HG03045 (cell line): ENCODE data around the gene ADAMTS3.

Experiments used
- ATAC-seq: cut with Tn5 transposase; IDR thresholded peaks from one replicate; pipeline ENCODE4 v1.9.1; 2021; ENCODE audit warnings: mild to moderate bottlenecking, moderate library complexity; ENCODE audit not compliant: unreplicated experiment

ADAMTS3 gene

GRCh38 chr4:72568959-72569718 lies at the start of gene ADAMTS3:
ADAMTS3 (minus strand) TSS chr4:72569221; CDS start chr4:72568762, 459 bp downstream.
- no peak for ATAC-seq

DNA sequence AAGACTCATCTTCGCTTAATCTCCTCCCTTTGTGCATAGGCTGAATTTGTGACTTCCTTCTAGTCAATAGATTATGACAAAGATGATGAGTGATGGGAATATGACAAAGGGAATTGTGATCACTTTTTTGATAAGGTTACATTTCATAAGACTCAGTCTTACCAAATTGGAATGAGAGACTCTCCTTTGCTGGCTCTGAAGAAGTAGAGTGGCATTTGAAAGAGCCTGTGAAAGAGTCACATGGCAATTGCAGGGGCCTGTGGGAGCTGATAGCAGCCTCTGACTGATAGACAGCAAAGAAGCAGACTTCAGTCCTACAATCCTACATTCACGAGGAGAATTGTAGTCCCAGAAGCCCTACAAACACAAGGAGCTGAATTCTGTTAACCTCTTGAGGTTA lies 44.9 kb upstream of the ADAMTS3 start:
- ATAC-seq: no peak

DNA sequence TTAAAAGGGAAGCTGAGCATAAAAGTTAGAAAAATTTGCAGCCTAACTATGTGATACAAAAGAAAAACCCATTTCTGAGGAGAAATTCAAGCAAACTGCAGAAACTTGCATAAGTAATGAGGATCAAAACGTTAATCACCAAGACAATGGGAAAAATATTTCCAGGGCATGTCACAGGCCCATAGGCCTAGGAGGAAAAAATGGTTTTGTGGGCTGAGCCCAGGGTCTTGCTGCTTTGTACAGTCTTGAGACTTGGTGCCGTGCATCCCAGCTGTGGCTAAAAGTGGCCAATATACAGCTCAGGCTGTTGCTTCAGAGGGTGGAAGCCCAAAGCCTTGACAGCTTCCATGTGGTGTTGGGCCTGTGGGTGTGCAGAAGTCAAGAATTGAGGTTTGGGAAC lies 37.7 kb upstream of the ADAMTS3 start:
- no peak for ATAC-seq

DNA sequence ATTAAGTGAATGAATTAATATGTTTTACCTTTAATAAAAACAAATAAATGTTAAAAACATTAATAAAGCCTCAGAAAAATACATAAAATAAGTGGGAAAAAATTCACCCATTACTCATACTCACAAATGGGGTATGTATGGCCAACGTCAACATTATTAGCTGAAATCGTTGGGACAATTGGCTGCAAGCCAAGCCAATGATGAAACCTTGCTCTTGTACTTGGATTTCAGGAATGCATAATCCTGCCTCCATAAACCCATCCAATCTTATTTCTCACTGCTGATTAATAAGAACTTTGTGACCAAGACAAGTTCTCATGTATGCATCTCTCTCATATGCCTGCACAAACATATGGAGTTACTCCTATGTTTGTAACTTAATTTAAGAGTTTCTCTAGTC lies 35.3 kb upstream of the ADAMTS3 start:
- no peak for ATAC-seq

DNA sequence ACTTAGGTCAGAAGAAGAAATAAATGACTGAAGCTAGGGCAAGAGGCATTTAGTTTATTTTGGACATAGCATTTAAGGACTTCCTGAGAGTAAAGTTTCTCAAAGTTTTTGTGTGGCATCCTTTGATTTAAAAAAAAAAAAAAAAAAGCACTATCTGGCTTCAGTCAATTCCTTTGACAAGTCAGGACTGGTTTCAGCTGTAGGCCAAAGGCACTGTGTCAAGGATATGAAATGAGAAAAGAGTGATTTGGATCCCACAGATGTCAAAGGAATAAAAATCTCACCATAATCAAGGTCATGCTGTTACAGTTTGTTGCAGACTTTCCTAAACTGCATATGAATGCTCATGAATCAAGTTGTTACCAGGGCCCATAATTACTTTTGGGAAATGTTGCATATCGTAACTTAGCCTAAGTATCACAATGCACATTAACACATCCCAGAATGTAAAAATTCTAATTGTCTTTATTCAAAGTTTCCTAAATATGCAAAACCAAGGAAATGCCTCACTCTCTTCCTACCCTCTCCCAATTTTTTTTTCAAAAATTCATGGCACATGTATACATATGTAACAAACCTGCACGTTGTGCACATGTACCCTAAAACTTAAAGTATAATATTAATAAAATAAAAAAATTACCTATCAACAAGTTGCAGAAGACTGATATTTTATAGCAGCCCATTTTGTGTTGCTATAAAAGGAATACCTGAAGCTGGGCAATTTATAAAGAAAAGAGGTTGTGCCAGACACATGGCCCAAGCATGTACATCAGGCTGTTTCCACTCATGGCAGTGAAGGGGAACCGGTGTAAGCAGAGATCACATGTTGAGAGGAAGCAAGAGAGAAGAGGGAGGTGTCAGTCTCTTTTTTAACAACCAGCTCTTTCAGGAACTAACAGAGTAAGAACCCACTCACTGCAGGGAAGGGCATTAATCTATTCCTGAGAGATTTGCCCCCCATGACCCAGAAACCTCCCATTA lies 33.7 kb upstream of the ADAMTS3 start:
- no peak for ATAC-seq

GRCh38 chr4:72591547-72592454 lies 22.8 kb upstream of the ADAMTS3 start:
- ATAC-seq: no peak

- no peak for ATAC-seq
These were observed 18.3 kb upstream of the ADAMTS3 start for GRCh38 chr4:72587334-72587733.

DNA sequence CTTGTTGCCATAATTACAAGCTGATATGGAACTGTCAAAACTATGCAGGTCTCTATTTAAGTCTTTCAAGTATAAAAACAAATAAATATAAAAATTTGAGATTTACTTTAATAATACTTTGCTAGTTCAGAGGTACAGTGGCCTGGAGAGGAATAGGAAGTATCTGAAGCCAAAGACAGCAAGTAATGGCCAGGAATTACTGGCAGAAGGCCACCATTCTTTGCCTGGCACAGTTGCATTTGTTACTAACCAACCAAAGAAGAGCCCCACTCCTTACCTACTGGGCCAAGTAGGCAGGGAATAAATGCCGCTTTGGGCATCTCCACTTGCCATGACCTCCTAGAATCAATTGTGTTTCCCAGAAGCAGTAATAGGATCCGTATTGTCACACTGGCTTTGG lies 13.8 kb upstream of the ADAMTS3 start:
- ATAC-seq: no peak

GRCh38 chr4:72577211-72577610 lies 8.2 kb upstream of the ADAMTS3 start:
- ATAC-seq: no peak

DNA sequence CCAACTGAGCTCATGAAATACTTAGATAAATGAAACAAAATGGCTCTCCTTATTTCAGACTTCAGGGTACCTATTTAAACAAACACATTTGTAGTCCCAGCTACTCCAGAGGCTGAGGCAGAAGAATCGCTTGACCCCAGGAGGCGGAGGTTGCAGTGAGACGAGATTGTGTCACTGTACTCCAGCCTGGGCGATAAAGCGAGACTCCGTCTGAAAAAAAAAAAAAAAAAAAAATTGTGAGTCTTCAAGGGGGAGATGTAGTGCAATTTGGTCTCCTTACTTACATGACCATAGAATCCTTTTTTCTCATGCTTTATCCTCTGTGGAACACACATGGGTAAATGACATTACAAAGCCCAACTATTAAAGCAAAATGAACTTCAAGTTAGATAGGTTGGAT lies 2.3 kb upstream of the ADAMTS3 start:
- ATAC-seq: no peak

- ATAC-seq: no peak
These were observed 756 bp upstream of the ADAMTS3 start for GRCh38 chr4:72569719-72570235.

DNA sequence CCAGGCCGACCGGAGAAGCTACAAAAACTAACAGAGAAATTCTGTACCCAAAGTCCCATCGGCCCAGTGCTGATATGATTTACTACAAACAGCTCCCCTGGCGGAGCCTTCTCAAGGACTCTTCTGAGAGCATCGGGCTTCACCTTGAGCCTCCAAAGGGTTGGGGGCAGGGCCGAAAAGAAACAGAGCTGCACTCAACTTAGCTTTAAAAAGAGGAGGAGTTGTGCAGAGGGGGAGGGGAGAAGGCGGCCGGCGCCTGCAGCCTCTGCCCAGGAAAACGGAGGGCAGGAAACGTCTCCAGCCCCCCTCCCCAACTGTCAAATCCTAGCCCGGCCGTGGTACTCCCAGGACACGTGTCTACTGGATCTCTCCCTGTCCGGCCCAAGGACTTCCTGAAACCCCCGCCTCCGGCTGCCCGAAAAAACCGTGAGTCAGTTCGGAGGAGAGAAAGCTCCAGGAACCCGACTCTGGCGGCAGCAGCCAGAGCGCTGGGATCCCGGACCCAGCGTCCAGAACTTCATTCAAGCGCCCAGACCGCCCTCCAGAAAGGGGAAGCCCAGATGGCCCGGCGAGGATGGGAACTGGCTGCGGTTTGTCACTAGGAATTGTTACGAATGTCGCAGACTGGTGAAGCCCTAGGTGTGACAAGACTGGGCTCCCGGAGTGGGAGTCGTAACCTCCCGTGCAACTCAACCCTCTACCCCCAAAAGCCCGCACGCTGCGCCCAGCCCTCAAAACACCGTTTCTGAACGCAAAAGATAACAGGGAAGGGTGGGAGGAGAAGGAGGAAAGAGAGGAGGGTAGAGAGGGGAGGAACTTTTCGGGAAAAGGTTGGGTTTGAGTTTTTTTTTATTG lies 973 bp downstream of the ADAMTS3 start:
- ATAC-seq: no peak

- no peak for ATAC-seq
These were observed 2.0 kb downstream of the ADAMTS3 start for GRCh38 chr4:72567036-72567435.

DNA sequence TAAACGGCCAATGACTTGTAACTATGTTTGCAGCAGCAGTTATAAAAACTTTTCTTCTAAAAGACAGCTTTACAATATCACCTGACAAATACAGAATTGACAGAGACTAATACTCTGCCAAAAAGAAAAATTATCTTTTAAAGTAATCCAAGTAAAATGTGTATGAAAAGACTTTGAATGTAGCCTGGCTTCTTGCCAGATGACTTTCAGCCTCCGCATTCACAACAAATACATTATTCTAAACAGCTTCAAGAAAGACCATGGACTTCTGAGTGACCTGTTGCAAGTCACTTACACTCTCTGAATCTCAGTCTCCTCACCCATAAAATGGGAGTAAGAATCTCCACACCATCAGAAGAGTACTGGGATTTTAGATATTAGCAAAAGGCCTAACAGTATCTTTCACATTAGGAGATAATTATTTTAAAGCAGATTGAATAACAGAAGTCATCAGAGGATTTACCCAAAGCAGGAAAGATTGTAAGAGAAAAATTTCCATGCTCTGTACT lies 2.5 kb downstream of the ADAMTS3 start:
- ATAC-seq: no peak

GRCh38 chr4:72564789-72565188 lies 4.2 kb downstream of the ADAMTS3 start:
- ATAC-seq: no peak

DNA sequence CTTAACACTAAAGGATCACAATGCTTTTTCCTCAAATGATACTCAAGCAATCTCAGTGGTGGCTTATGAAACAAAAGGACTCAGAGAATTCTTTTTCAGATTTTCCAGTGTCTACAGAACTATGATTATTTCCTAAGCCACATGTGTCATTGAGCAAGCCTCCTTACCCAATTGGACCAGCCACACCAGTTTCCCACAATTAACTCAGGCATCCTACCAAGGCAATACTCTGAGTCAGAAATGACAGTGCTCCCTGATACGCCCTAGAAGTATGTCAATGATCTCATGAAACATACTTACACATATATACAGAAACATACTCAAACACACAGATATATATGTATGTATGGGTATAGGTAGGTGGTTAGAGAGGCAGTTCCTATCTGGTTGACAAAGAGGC lies 4.8 kb downstream of the ADAMTS3 start:
- ATAC-seq: no peak

DNA sequence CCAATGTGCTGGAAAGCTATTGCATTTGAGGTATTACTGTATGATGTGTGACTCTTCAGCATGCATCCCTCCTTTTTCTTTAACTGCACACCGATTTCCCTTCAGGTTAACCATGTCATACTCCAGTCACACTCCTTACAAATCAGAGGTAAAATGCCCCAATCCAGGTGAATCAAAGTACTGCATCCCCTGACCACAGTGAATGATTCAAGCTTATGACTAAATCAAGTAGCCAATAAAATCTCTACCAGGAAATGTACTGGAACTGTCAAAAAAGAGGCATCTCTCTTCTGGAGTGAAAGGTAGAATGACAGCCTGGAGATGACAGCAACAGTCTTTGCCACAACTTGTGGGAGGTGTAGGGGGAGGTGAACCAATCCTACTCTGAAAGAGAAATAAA lies 10.4 kb downstream of the ADAMTS3 start:
- ATAC-seq: no peak

DNA sequence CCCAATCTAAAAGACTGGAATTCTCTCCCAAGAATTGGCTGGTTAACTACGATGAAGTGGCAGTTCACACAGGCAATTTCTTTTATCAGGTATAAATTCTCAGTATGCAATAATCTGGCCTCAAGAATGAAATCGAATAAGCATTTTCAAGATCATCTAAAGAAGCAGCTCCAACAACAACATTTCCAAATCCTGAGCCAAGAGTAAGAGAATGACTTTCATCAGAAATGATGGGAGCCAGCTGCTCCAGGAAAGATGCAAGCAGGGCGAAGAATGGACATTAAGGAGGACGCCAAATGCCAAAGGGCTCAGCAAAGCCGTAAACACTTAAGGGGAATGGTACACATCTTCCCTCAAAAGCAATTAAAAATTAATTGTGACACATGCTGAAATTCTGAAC lies 12.0 kb downstream of the ADAMTS3 start:
- no peak for ATAC-seq

DNA sequence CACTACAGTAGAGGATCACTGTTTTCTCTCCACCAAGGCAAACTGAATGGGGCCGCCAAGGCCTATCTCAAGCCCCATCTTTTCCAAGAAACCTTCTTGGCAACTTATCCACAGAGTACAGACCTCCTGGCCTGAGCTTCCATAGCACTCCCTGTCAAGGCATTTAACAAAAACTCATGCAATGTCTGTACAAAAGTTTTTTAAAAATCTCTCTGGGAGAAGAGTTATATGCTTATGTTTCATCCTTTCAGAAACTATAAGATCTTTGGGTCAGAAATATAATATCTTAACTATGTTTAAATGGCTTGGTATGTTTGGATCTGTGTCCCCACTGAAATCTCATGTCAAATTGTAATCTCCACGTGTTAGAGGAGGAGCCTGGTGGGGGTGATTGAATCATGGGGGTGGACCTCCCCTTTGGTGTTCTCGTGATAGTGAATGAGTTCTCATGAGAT lies 13.6 kb downstream of the ADAMTS3 start:
- no peak for ATAC-seq
